ENCODE results near the gene OTOF. TPM values are rescaled to one million over a fixed set of nuclear protein-coding genes. Genes with fewer than 3 reads are reported as not detected.

OTOF gene
- total RNA-seq, 1 experiment from 2014 or later, result not detected

- POLR2A ChIA-PET (ENCODE audit: low non-redundant PET), result no interaction called here
- H3K27me3 ChIP-seq (replicated peaks; ENCODE audit: insufficient read depth, low read depth, low read length, poor library complexity), result no peaks in the 10 kb centered on the region
- no TSS peak for BruUV-seq (replicated peaks)
- H3K9me3 ChIP-seq (ENCODE audit: low read depth, low read length, poor library complexity, severe bottlenecking), result no peaks in the 10 kb centered on the region
- CTCF ChIA-PET, result no interaction called here
- no peak overlapping the region for H3K4me3 ChIP-seq (ENCODE audit: low read depth, low read length, poor library complexity, severe bottlenecking)
- peaks cover 3% of the 10 kb centered on the region for H3K4me1 ChIP-seq (ENCODE audit: insufficient read depth, low read length, poor library complexity, severe bottlenecking)
- H3K27ac ChIP-seq (ENCODE audit: low read depth, low read length, poor library complexity, severe bottlenecking), result no peak overlapping the region
- no peak for DNase-seq (ENCODE audit: low spot score)
- no peaks in the 10 kb centered on the region for H3K36me3 ChIP-seq (ENCODE audit: insufficient read depth, low read length, poor library complexity, severe bottlenecking)
- no peak for TF ChIP-seq EZH2 (IDR thresholded peaks at IDR 0.05; ENCODE audit: borderline replicate concordance, low read depth, low read length, poor library complexity, severe bottlenecking)
- TF ChIP-seq CTCF (conservative IDR thresholded peaks at IDR 0.05; ENCODE audit: low read depth, low read length), result no peak
- intact Hi-C loops (cut with micrococcal nuclease; ENCODE audit: unreplicated experiment), result no loop called here
Measured at GRCh38 chr2:26493566-26493965, 15.6 kb upstream of the OTOF start.

GRCh38 chr2:26492749-26493515 lies 15.0 kb upstream of the OTOF start:
- POLR2A ChIA-PET (ENCODE audit: low non-redundant PET), result no interaction called here
- intact Hi-C loops (cut with micrococcal nuclease; ENCODE audit: unreplicated experiment), result no loop called here

GRCh38 chr2:26491563-26492167 lies 13.7 kb upstream of the OTOF start:
- CTCF ChIA-PET, result interaction anchor here (0.5 kb wide), 1 partner anchor 13 kb away, joined by 4 read pairs; no protein-coding TSS in a partner anchor
- no peak overlapping the region for H3K27ac ChIP-seq (ENCODE audit: low read depth, low read length, poor library complexity, severe bottlenecking)
- no peaks in the 10 kb centered on the region for H3K9me3 ChIP-seq (ENCODE audit: low read depth, low read length, poor library complexity, severe bottlenecking)
- no peaks in the 10 kb centered on the region for H3K27me3 ChIP-seq (replicated peaks; ENCODE audit: insufficient read depth, low read depth, low read length, poor library complexity)
- H3K4me1 ChIP-seq (ENCODE audit: insufficient read depth, low read length, poor library complexity, severe bottlenecking), result no peaks in the 10 kb centered on the region
- BruUV-seq (replicated peaks), result no TSS peak
- H3K4me3 ChIP-seq (ENCODE audit: low read depth, low read length, poor library complexity, severe bottlenecking), result no peak overlapping the region
- no peaks in the 10 kb centered on the region for H3K36me3 ChIP-seq (ENCODE audit: insufficient read depth, low read length, poor library complexity, severe bottlenecking)
- intact Hi-C loops (cut with micrococcal nuclease; ENCODE audit: unreplicated experiment), result no loop called here
- POLR2A ChIA-PET (ENCODE audit: low non-redundant PET), result no interaction called here
- DNase-seq (ENCODE audit: low spot score), result no peak
- TF ChIP-seq EZH2 (IDR thresholded peaks at IDR 0.05; ENCODE audit: borderline replicate concordance, low read depth, low read length, poor library complexity, severe bottlenecking) (no peak), CTCF (conservative IDR thresholded peaks at IDR 0.05; ENCODE audit: low read depth, low read length) (no peak)

More at GRCh38 chr2:26492749-26493515, 15.0 kb upstream of the OTOF start:
- no peak for TF ChIP-seq CTCF (conservative IDR thresholded peaks at IDR 0.05; ENCODE audit: low read depth, low read length)
- no peak for TF ChIP-seq EZH2 (IDR thresholded peaks at IDR 0.05; ENCODE audit: borderline replicate concordance, low read depth, low read length, poor library complexity, severe bottlenecking)
- H3K27ac ChIP-seq (ENCODE audit: low read depth, low read length, poor library complexity, severe bottlenecking), result no peak overlapping the region
- no peaks in the 10 kb centered on the region for H3K9me3 ChIP-seq (ENCODE audit: low read depth, low read length, poor library complexity, severe bottlenecking)
- H3K36me3 ChIP-seq (ENCODE audit: insufficient read depth, low read length, poor library complexity, severe bottlenecking), result no peaks in the 10 kb centered on the region
- CTCF ChIA-PET, result no interaction called here
- H3K27me3 ChIP-seq (replicated peaks; ENCODE audit: insufficient read depth, low read depth, low read length, poor library complexity), result no peaks in the 10 kb centered on the region
- peaks cover 2% of the 10 kb centered on the region for H3K4me1 ChIP-seq (ENCODE audit: insufficient read depth, low read length, poor library complexity, severe bottlenecking)
- BruUV-seq (replicated peaks), result no TSS peak
- no peak overlapping the region for H3K4me3 ChIP-seq (ENCODE audit: low read depth, low read length, poor library complexity, severe bottlenecking)
- no peak for DNase-seq (ENCODE audit: low spot score)

Data from A673 (cell line).